Sigmoid colon (tissue), 7 donors: Measurements from ENCODE around the gene CNKSR3. TPM values are rescaled to one million over a fixed set of nuclear protein-coding genes. Genes with fewer than 3 reads are reported as not detected.
A peak's percentile ranks its signal among the peaks of the same experiment; 100 is the strongest.

Experiments used
- DNase-seq: peaks from one replicate; pipeline ENCODE4 v3.0.0-alpha.2; 2019
- H3K27ac ChIP-seq, 4 donors: fragments of 200-600 bp; sonication (generic); one replicate each; pipeline ENCODE4 v1.5.1; 2016 to 2019; ENCODE audit warnings: mild to moderate bottlenecking in 1 of 4
- H3K27me3 ChIP-seq, 3 donors: fragments of 200-600 bp; sonication (generic); one replicate each; pipeline ENCODE4 v1.5.1; 2019; ENCODE audit warnings: mild to moderate bottlenecking in 1 of 3
- H3K36me3 ChIP-seq, 4 donors: fragments of 200-600 bp; sonication (generic); one replicate each; pipeline ENCODE4 v1.5.1; 2016 to 2019
- H3K4me1 ChIP-seq, 4 donors: fragments of 200-600 bp; sonication (generic); one replicate each; pipeline ENCODE4 v1.5.1; 2017 to 2019
- H3K4me3 ChIP-seq, 4 donors: fragments of 200-600 bp; sonication (generic); one replicate each; pipeline ENCODE4 v1.5.1; 2017 to 2019; ENCODE audit warnings: mild to moderate bottlenecking in 2 of 4, moderate library complexity in 1 of 4
- H3K9me3 ChIP-seq, 4 donors: fragments of 200-600 bp in 3 of 4; sonication (generic) in 3 of 4; one replicate each; pipeline versions ENCODE4 v1.5.1 to v1.6.1; 2013 to 2019
- EP300 ChIP-seq, 4 donors: sonication (generic); formaldehyde crosslinking; IDR thresholded peaks; one replicate each; pipeline ENCODE4 v1.6.1; 2017; ENCODE audit warnings: antibody characterized with exemption in 4 of 4
- POLR2A ChIP-seq, 2 donors: fragments of 450-650 bp; IDR thresholded peaks; one replicate each; pipeline ENCODE4 v1.6.1; 2016; ENCODE audit warnings: antibody characterized with exemption in 2 of 2, mild to moderate bottlenecking in 2 of 2, moderate library complexity in 2 of 2
- POLR2AphosphoS5 ChIP-seq, 4 donors: sonication (generic); formaldehyde crosslinking; IDR thresholded peaks; one replicate each; pipeline ENCODE4 v1.6.1; 2017; ENCODE audit warnings: antibody characterized with exemption in 4 of 4
- WGBS, 2 donors: extraction: QIAGEN DNeasy Blood & Tissue Kit; methylation state at CpG; one replicate each; pipeline ENCODE4 v1.1.7; 2013; 5-methylcytosine and 5-hydroxymethylcytosine counted together
- intact Hi-C: fragments of 100-400 bp; cut with DNase I; formaldehyde crosslinking; loops from one replicate; pipeline ENCODE4 v1.15.1; 2023
- polyA plus RNA-seq, 3 donors: library from polyadenylated mRNA; stranded (reverse); fragments of 200-250 nt; gene quantifications; one replicate each; pipeline ENCODE4 v1.2.3, GENCODE V29; 2013
- total RNA-seq, 4 donors: library from RNA; depleted of rRNA; stranded (reverse); fragments of >200 nt; gene quantifications; one replicate each; pipeline ENCODE4 v1.1.0, GENCODE V29; 2016
- TF ChIP-seq, protein P1 (sequence below), 4 experiments: fragments of 450-650 bp in 3 of 4; fragments of 200-600 bp in 1 of 4; IDR thresholded peaks; one replicate each; pipeline ENCODE4 v1.5.1; 2016 to 2019; ENCODE audit warnings: antibody characterized with exemption in 4 of 4, mild to moderate bottlenecking in 3 of 4, moderate library complexity in 2 of 4
- donor health status: healthy with polysubstance abuse.
- donor health status: Bipolar disorder and iron deficiency.
- donor health status: healthy.

CNKSR3 gene
- total and polyA plus RNA-seq, 7 donors = 6.0 to 17.4 (median 15.3) TPM

DNA sequence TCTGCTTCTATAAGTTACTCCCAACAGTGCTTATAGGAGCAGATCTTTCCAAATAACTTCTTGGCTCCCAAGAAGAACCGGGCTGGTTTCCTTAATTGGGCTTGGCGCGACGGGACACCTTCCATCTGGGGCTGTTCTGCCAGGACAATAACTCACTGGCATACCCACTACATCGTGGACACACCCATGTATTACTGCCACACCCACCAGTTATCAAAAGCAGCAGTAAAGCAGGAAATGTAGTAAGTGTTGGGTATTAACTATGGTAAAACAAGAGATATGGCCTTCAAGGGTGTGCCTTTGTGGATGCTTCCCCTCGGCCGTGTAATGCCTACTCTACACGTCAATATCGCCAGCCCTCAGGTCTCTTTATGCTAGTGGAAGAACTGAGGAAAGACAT lies 24.7 kb downstream of the CNKSR3 start:
- TF ChIP-seq POLR2AphosphoS5 (IDR thresholded peaks at IDR 0.05) = no peak
- TF ChIP-seq, protein P1, sequence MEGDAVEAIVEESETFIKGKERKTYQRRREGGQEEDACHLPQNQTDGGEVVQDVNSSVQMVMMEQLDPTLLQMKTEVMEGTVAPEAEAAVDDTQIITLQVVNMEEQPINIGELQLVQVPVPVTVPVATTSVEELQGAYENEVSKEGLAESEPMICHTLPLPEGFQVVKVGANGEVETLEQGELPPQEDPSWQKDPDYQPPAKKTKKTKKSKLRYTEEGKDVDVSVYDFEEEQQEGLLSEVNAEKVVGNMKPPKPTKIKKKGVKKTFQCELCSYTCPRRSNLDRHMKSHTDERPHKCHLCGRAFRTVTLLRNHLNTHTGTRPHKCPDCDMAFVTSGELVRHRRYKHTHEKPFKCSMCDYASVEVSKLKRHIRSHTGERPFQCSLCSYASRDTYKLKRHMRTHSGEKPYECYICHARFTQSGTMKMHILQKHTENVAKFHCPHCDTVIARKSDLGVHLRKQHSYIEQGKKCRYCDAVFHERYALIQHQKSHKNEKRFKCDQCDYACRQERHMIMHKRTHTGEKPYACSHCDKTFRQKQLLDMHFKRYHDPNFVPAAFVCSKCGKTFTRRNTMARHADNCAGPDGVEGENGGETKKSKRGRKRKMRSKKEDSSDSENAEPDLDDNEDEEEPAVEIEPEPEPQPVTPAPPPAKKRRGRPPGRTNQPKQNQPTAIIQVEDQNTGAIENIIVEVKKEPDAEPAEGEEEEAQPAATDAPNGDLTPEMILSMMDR (IDR thresholded peaks at IDR 0.05) = no peak
- no peak for TF ChIP-seq EP300 (IDR thresholded peaks at IDR 0.05)
- no peak for TF ChIP-seq POLR2A (IDR thresholded peaks at IDR 0.05)
- intact Hi-C loops = no loop called here
- Histone ChIP-seq H3K27me3 (no peaks in the 10 kb centered on the region), H3K36me3 (no peaks in the 10 kb centered on the region), H3K4me1 (peaks cover 0 to 75% (median 63%) of the 10 kb centered on the region in 4 donors), H3K9me3 (no peaks in the 10 kb centered on the region), H3K27ac (peak overlapping the region; percentile 24 to 87 (median 60)), H3K4me3 (no peak overlapping the region)
- WGBS, 2 donors = 20 to 60% methylated on average over 9 of the region's 9 CpGs
- DNase-seq = no peak

- no peaks in the 10 kb centered on the region for H3K9me3 ChIP-seq
- intact Hi-C loops = no loop called here
- no peaks in the 10 kb centered on the region for H3K27me3 ChIP-seq
- peak overlapping the region in 3 of 4 donors; percentile 33 to 87 (median 87) for H3K27ac ChIP-seq
- H3K4me3 ChIP-seq = no peak overlapping the region
- TF ChIP-seq POLR2A (IDR thresholded peaks at IDR 0.05) = no peak
- TF ChIP-seq EP300 (IDR thresholded peaks at IDR 0.05) = no peak
- TF ChIP-seq, protein P1 (IDR thresholded peaks at IDR 0.05) = no peak
- no peak for TF ChIP-seq POLR2AphosphoS5 (IDR thresholded peaks at IDR 0.05)
- no peaks in the 10 kb centered on the region for H3K36me3 ChIP-seq
- peaks cover 0 to 74% (median 70%) of the 10 kb centered on the region in 4 donors for H3K4me1 ChIP-seq
- DNase-seq = no peak
Observed at GRCh38 chr6:154484942-154485341, 25.5 kb downstream of the CNKSR3 start.

- H3K9me3 ChIP-seq = no peaks in the 10 kb centered on the region
- peak overlapping the region; percentile 67 to 87 (median 83) for H3K27ac ChIP-seq
- H3K4me3 ChIP-seq = no peak overlapping the region
- no peak for TF ChIP-seq EP300 (IDR thresholded peaks at IDR 0.05)
- TF ChIP-seq, protein P1 (IDR thresholded peaks at IDR 0.05) = no peak
- TF ChIP-seq POLR2AphosphoS5 (IDR thresholded peaks at IDR 0.05) = peak in 3 of 4 donors; percentile 34 to 53 (median 44)
- H3K36me3 ChIP-seq = no peaks in the 10 kb centered on the region
- intact Hi-C loops = no loop called here
- WGBS, 2 donors = 43 to 51% methylated on average over 4 of the region's 4 CpGs
- peaks cover 0 to 80% (median 75%) of the 10 kb centered on the region in 4 donors for H3K4me1 ChIP-seq
- no peak for DNase-seq
- H3K27me3 ChIP-seq = no peaks in the 10 kb centered on the region
Observed at GRCh38 chr6:154482858-154483257, 27.6 kb downstream of the CNKSR3 start.

- 71 to 81% methylated on average over 3 of the region's 3 CpGs for WGBS, 2 donors
- Histone ChIP-seq H3K4me3 (no peak overlapping the region), H3K4me1 (peaks cover 0 to 83% (median 73%) of the 10 kb centered on the region in 4 donors), H3K27me3 (no peaks in the 10 kb centered on the region), H3K36me3 (no peaks in the 10 kb centered on the region), H3K9me3 (no peaks in the 10 kb centered on the region), H3K27ac (peak overlapping the region; percentile 67 to 87 (median 83))
- intact Hi-C loops = no loop called here
- no peak for DNase-seq
- TF ChIP-seq POLR2AphosphoS5 (IDR thresholded peaks at IDR 0.05) (peak; percentile 59 to 62 (median 60)), EP300 (IDR thresholded peaks at IDR 0.05) (peak in 2 of 4 donors; percentile 26 to 27), POLR2A (IDR thresholded peaks at IDR 0.05) (no peak)
Observed at GRCh38 chr6:154481521-154482013, 28.9 kb downstream of the CNKSR3 start.

DNA sequence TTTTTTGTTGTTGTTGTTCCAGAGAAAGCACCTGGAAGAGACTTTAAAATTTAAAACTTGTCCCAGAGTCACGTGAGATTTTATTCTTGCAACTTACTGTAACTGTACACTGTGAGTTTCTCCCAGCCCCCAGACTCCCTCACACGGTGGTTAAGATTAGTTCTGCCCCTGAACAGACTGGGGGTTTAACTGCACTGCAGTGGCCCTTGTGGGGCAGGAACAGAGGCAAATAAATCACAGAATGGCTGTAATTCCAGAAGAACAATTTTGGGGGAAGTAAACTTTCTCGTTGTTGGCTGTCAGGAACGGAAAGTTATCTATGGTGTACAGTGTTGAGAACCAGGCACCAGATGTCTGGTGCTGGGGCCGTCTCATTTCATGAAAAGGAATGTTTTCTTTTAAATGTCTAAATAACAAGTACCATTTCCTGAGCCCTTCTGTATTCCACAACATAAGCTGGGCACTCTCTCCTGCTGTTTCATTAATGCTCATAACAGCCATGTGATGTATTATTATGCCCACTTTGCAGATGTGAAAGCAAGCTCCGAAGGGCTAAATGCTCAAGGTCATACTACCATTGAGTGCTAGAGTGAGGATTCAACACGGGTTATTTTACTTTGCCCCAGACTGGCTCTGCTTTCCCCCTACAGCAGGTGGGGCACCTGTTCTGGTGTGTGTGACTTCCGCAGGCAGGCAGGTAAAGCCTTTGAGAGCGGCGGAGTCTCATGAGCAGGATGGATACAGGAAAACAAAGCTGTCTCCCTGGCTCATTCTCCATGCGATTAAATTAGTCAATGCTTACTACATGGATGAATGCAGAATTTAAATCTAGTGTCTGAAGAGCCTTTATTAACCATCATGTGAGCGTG lies 30.5 kb downstream of the CNKSR3 start:
- Histone ChIP-seq H3K9me3 (no peaks in the 10 kb centered on the region), H3K27me3 (no peaks in the 10 kb centered on the region), H3K4me1 (peaks cover 0 to 89% (median 74%) of the 10 kb centered on the region in 4 donors), H3K4me3 (peak overlapping the region in 2 of 4 donors; percentile 8 to 24), H3K27ac (peak overlapping the region; percentile 75 to 87 (median 83)), H3K36me3 (no peaks in the 10 kb centered on the region)
- TF ChIP-seq POLR2AphosphoS5 (IDR thresholded peaks at IDR 0.05) = no peak
- no peak for TF ChIP-seq POLR2A (IDR thresholded peaks at IDR 0.05)
- TF ChIP-seq EP300 (IDR thresholded peaks at IDR 0.05) = no peak
- TF ChIP-seq, protein P1 (IDR thresholded peaks at IDR 0.05) = no peak
- no peak for DNase-seq
- intact Hi-C loops = no loop called here
- 76 to 83% methylated on average over 12 of the region's 12 CpGs for WGBS, 2 donors
